Hypothalamus (tissue), 51 donors: ENCODE results near the gene BSND.
"Not testable (repeated sequence)": the region's sequence is repeated elsewhere in the genome, so short reads cannot be mapped to it uniquely, and the experiment has no call there.

Experiments used
- DNase-seq, 51 donors: peaks; one replicate each; lab custom pipeline; 2025; lab: John Stamatoyannopoulos, UW

BSND gene

DNA sequence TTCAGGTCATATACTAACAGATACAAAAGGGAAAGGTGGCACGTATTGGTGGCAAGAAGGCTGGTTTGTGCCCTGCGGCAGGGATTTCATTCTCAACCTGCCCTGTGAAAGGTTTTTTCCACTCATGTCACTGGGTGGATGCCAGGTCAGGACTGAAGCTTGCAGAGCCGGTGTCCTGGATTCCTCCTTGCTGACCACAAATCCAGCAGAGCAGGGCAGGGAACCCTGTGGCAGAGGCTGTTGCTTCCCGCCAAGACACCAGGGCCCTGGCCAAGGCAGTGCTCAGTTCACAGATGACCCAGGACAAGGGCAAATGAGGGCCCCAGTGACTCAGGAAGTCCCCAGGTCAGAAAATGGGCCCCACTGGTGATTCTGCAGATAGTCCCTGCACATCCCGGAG is 16.4 kb downstream of the BSND start:
- no peak for DNase-seq

DNA sequence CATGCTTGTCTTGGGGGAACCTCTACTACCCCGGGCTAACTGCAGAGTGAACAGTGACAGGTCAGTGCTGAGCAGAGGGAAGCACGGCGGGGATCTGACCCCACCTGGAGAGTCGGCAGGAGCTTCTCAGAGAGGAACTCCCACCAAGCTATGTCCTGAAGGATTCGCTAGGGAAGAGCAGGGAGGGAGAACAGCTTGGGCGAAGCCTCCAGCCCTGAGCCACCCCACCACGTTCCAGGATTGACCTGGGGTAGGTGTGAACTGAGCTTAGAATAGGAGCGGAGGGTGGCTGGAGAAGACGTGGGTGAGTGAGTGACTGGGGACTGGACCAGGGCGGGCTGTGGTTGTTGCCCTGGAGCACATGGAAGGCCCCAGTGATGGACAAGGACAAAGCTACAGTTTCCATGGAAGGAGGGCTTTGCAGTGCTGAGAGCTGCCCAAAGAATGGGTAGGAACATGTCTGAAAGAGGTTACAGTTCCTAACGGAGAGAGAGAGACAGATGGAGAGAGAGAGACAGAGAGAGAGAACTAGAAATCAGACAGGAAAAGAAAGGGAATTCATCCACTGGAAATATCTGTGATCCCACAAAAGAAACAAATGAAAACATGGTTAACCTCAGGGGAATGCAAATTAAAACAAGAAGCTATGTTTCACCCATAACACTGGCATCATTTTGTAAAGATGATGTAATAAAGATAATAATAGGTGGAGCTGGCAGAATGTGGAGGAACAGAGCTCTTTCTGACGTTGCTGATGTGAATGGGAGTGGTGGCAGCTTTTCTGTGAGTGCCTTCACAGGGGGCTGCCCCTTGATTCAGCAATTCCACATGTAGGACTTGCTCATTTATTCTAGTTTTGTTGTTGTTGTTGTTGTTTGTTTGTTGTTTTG is 17.2 kb downstream of the BSND start:
- no peak for DNase-seq

DNA sequence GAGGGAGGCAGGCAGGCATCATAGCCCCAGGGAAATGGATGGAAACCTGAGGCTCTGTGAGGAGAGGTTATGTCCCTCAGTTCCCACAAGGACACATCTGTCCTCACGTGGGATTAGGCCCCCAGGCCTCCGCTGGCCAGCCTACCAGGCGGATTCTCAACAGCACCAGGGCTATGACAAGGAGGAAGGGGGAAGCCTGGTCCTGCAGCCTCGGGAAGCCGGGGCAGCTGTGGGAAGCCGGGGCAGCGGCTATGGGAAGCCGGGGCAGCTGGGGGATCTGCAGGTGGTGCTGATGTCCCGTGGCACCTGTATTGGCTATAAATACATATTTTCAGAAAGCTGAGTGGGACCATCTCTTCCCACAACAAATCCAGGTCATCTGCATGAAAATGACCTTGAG is 19.7 kb downstream of the BSND start:
- no peak for DNase-seq

DNA sequence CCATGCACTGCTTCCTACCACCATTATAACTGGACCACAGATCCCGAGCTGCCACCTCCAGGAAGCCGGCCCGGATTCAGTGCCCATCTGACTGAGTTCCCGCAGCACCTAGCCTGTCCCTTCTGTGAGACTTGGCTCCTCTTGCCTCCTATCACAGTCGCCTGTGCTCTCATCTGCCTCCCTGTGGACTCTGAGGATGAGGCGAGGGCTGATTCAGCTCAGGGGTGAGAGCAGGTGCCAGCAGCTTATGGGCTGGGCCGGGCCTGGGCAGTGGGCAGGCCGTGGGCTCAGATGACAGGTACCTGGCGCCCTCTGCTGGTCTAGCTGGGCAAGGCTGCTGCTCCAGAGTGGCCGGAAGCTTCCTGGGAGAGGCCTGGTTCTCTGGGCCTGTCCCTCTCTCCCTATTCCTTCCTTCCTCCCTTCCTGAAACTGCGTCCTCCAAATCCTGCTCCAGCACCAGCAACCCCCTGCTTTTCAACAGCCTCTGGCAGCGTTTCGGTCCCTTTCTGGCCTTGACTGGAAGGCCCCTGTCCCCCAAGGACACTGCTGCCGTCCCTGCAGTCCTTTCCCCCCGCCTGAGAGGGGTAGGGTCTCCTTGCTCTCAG is 23.3 kb downstream of the BSND start:
- peak in 45 of 51 donors; percentile 7 to 80 (median 55) for DNase-seq

DNA sequence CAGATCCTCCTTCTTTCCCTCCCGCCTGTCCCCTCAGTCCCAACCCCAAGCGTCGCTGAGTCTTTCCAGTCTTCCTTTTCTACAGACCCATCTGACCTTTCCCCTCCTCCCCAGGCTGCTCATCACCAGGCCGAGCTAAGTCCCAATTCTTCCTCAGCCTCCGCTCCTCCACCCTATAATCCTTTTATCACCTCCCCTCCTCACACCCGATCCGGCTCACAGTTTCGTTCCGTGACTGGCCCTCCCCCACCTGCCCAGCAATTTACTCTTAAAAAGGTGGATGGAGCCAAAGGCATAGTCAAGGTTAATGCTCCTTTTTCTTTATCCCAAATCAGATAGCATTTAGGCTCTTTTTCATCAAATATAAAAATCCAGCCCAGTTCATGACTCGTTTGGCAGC is 25.4 kb downstream of the BSND start:
- not testable (repeated sequence) for DNase-seq

DNA sequence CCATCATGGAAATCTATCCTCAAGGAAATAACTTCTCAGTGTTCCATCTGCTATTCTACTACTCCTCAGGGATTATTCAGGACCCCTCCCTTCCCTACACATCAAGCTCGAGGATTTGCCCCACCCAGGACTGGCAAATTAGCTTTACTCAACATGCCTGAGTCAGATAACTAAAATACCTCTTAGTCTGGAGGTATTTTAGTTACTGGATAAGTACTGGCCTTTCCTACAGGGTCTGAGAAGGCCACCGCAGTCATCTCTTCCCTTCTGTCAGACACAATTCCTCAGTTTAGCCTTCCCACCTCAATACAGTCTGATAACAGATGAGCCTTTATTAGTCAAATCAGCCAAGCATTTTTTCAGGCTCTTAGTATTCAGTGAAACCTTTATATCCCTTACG is 27.9 kb downstream of the BSND start:
- DNase-seq = not testable (repeated sequence)

DNA sequence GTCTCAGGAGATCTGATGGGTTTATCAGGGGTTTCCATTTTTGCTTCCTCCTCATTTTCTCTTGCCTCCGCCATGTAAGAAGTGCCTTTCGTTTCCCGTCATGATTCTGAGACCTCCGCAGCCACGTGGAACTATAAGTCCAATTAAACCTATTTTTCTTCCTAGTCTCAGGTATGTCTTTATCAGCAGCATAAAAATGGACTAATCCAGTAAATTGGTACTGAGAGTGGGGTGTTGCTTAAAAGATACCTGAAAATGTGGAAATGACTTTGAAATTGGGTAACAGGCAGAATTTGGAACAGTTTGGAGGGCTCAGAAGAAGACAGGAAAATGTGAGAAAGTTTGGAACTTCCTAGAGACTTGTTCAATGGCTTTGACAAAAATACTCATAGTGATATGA is 32.4 kb downstream of the BSND start:
- DNase-seq = not testable (repeated sequence)

DNA sequence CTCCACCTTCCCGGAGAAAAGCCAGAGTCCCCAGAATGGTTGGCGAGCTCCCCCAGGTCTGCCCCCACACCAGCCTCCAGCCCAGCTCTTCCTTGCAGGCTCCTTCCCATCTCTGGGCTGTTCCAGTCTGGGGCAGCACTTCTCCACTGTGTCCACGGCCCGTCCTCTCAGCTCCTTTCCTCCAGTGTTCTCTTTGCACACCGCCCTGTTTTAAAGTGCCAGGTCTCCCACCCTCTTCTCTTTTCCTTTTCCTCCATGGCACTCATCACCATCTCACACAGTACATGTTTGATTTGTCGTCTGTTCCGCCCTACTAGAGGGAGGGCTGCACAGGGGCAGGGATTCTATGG is 34.5 kb downstream of the BSND start:
- no peak for DNase-seq

DNA sequence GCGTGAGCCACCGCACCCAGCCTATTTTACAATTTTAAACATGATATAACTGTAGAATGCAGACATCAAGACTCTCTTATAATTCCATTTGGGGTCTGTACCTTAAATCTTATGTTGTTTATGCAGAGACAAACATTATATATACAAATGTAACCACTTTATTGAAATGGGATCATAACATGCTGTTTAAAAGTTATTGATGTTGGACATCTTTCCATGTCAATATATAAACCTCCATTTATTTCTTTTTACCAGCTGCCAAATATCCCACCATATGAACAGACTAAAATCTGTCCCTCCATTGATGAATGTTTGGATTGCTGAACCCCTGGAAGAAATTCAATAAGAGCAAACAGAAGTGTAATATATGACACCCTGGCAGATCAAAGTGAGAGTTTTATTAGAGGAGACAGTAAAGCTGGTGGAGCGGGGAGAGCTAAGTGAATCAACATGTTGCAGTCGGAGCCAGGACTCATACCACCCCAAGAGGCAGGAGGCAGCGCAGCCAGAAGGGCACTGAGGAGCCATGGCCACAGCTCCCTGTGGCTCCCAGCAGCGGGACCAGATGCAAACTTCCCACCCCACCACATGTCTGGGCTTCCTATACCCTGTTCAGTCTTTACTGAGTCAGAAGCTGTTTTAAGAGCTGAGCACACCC is 35.9 kb downstream of the BSND start:
- no peak for DNase-seq

DNA sequence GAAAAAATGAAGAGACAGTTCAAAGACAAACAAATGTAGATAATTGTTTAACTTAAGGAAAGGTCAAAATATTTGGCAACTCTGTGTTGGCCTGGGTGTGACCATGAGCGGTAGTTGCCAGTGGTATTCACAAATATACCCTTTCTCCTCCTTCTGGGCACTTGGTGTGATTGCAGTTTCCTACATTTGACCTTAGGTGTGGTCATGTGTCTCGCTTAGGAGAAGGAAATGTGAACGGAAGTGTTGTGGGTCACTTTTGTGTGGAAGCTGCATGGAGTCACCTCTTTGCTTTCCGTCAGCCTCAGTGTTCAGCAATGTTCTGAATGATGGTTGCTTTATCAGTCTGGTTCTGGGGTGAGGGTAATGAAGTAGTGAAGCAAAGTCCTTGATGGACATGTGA is 37.2 kb downstream of the BSND start:
- DNase-seq = no peak

DNA sequence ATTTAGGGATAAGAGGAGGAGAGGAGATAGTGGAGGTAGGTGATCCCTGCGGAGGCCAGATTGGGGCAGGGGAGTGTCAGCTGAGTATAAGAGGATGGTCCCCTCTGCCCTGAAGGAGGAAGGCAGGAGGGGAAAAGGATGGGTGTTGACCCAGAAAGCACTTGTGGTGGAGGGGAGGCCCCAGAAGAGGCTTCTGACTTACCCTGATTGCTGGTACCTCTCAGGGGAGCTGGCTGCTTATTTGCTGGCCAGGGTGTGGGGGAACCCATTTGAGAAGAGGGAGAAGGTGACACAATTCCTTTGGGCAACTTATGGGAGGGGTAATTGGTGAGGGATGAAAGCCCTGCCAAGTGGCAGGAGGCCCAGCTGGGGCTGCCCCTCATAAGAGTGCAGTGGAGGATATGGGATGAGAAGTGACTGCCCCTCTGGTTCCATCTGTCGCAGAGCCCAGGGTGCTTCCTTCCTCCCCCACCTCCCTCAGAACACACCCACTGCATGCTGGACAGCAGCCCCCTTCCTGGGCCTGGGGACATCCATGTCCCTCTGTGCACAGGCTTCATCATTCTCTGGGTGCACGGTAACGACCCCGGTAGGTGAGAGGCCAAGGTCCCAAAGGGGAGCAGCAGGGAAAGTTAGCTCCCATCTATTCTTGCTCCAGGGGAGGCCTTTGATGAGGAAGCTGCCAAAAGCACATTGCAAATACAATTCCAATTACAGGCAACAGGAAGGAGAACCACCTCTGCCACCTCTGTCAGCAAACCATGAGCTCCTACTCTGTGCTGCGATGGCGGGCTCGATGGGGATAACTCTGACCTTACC is 39.2 kb downstream of the BSND start:
- no peak for DNase-seq

DNA sequence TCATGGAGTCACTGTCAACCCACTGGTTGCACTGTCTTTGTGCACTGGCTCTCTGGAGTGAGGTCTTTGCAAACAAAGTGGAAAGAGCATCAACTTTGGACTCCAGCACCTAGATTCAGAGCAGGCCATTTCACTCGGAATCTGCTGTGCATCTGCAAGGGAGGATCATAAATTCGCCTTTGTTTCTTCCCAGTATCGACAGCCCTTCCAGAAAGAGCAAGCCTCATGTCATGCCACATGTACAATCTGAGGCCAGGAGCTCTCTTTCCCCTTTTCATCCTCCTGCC is 39.8 kb downstream of the BSND start:
- no peak for DNase-seq

DNA sequence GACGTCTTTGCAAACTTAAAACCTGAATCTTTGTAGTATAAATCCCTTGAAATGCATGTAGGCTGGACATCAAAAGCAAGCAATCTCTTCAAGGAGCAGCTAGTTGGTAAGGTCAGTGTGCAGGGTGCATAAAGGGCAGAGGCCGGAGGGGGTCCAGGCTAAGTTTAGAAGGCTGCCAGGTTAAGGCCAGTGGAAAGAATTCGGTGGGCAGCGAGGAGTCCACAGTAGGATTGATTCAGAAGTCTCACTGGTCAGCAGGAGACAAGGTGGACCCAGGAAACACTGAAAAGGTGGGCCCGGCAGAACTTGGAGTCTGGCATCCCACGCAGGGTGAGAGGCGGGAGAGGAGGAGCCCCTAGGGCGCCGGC is 40.2 kb downstream of the BSND start:
- DNase-seq = no peak

DNA sequence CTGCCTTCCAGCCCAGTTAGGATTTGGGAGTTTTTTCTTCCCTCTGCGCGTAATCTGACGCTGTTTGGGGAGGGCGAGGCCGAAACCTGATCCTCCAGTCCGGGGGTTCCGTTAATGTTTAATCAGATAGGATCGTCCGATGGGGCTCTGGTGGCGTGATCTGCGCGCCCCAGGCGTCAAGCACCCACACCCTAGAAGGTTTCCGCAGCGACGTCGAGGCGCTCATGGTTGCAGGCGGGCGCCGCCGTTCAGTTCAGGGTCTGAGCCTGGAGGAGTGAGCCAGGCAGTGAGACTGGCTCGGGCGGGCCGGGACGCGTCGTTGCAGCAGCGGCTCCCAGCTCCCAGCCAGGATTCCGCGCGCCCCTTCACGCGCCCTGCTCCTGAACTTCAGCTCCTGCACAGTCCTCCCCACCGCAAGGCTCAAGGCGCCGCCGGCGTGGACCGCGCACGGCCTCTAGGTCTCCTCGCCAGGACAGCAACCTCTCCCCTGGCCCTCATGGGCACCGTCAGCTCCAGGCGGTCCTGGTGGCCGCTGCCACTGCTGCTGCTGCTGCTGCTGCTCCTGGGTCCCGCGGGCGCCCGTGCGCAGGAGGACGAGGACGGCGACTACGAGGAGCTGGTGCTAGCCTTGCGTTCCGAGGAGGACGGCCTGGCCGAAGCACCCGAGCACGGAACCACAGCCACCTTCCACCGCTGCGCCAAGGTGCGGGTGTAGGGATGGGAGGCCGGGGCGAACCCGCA is 40.8 kb downstream of the BSND start, which contains the start of gene PCSK9:
Gene PCSK9, plus strand, starts transcription at position 207 of the 741 bp plus-strand sequence. Its CDS starts 290 bp downstream, at position 497.
- peak in 1 of 51 donors; percentile 10 for DNase-seq

DNA sequence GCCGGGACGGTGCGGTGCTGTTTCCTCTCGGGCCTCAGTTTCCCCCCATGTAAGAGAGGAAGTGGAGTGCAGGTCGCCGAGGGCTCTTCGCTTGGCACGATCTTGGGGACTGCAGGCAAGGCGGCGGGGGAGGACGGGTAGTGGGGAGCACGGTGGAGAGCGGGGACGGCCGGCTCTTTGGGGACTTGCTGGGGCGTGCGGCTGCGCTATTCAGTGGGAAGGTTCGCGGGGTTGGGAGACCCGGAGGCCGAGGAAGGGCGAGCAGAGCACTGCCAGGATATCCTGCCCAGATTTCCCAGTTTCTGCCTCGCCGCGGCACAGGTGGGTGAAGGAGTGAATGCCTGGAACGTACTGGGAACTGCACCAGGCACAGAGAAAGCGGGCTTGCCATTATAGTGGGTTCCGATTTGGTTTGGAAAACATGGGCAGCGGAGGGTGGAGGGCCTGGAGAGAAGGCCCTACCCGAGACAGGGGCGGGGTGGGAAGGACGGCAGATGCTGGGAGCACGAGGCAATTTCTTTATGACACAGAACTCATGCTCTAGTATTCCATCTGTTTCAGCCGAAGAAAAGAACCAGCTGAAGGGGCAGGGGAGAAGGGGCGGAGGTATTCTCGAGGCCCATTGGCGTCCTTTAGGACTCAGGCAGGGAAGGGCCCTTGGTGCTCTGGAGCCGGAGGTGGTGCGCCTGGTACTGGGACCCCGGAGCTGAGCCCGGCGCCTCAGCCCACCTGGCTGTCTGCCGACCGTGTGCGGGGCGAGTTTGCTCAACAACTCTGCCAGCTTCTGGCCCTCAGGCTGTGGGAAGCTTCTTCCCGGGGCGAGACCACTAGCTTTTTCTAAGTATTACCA is 41.6 kb downstream of the BSND start:
- DNase-seq = peak in 1 of 51 donors; percentile 7

DNA sequence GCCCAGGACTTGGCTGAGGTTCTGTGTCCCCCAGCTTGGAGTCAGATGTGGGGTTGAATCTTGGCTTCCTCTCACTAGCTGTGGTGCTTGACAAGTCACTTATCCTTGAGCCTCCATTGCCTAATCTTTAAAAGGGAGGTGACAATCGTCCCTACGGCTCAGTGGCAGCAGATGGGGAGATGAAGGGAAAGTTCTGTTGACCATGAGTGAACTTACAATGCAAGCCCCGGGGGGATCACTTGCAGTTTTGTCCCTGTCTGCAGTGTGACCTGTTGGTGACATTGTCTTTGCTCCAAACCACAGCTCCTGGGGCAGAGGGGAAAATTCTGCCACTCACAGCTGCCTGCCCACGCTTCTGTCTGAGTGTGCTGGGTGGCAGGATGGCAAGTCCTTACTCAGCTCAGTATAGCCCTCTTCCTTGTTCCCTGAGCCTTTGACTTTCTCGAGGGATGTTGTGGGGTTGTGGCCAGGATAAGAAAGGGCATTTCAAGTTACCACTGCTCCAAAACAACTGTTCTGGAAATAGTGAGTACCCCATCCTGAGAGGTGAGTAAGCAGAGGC is 42.3 kb downstream of the BSND start:
- DNase-seq = no peak

DNA sequence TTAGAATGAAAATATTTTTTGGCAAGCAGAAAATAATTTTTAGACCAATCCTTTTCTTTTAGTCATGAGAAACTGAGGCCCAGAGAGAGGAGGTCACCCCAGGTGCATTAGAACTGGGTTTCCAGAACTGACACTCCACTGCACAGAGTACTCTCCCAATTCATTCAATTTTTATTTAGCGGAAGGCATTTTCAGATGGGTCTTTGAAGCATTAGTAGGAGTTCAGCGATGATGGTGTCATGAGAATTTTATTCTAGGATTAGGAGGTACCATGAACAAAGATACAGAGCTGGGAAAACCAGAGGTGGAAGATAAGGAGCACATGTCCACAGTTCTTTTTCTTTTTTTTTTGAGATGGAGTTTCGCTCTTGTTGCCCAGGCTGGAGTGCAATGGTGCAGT is 42.9 kb downstream of the BSND start:
- DNase-seq = no peak

DNA sequence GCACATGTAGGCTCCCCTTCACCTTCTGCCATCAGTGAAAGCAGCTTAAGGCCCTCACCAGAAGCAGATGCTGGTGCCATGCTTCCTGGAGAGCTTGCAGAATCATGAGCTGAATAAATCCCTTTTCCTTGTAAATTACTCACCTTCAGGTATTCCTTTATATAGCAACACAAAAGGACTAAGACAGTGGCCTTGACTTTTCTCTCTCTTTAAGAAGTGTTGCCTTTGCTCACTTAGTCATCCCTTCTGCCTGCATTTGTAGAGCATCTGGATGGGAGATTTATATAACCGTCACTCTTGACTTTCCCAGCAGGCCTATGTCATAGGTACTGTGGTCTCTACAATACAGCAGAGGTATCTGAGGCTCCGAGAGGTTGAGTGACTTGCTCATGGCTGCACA is 44.3 kb downstream of the BSND start:
- no peak for DNase-seq

DNA sequence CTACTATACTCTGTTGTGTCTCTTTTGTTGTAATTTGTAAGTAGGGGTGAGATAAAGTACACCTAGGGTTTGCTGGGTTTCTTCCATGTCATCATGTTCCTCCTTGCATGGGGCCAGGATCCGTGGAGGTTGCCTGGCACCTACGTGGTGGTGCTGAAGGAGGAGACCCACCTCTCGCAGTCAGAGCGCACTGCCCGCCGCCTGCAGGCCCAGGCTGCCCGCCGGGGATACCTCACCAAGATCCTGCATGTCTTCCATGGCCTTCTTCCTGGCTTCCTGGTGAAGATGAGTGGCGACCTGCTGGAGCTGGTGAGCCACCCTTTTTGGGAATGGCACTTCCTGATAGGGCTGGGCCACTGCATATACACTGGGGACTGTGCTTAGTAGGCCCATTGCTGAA is 45.0 kb downstream of the BSND start:
- DNase-seq = no peak
